ENCODE results near the gene TRAPPC6A. TPM values are rescaled to one million over a fixed set of nuclear protein-coding genes. Genes with fewer than 3 reads are reported as not detected.

The TRAPPC6A gene
- total RNA-seq, 1 donor from 2014 or later = 38.9 TPM

Other genes with a start within 250 kb of the TRAPPC6A start
- gene APOC4, start 236.0 kb downstream of the TRAPPC6A start, total RNA-seq = not detected in 2 replicates
- not detected in 2 replicates for gene APOC2, start 232.2 kb downstream of the TRAPPC6A start, total RNA-seq
- gene CLPTM1, start 222.9 kb downstream of the TRAPPC6A start, total RNA-seq = 93.8 and 98.0 TPM in 2 replicates
- 111 TPM in 2 replicates for gene RELB, start 176.8 kb downstream of the TRAPPC6A start, total RNA-seq
- gene CLASRP, start 139.2 kb downstream of the TRAPPC6A start, total RNA-seq = 84.7 and 99.9 TPM in 2 replicates
- 1.8 and 2.3 TPM in 2 replicates for gene ZNF296, start 101.8 kb downstream of the TRAPPC6A start, total RNA-seq
- 31.2 and 35.2 TPM in 2 replicates for gene GEMIN7, start 99.0 kb downstream of the TRAPPC6A start, total RNA-seq
- 19.2 and 21.5 TPM in 2 replicates for gene PPP1R37, start 85.1 kb downstream of the TRAPPC6A start, total RNA-seq
- gene NKPD1, start 17.3 kb downstream of the TRAPPC6A start, total RNA-seq = 0.07 and 0.22 TPM in 2 replicates
- 14.8 and 15.3 TPM in 2 replicates for gene BLOC1S3, start 547 bp upstream of the TRAPPC6A start, total RNA-seq
- not detected in 2 replicates for gene EXOC3L2, start 67.2 kb upstream of the TRAPPC6A start, total RNA-seq
- 25.8 and 29.4 TPM in 2 replicates for gene MARK4, start 73.0 kb upstream of the TRAPPC6A start, total RNA-seq
- gene CKM, start 144.6 kb upstream of the TRAPPC6A start, total RNA-seq = not detected in 2 replicates
- not detected in 2 replicates for gene KLC3, start 162.5 kb upstream of the TRAPPC6A start, total RNA-seq
- gene ERCC2, start 192.3 kb upstream of the TRAPPC6A start, total RNA-seq = 22.0 and 23.4 TPM in 2 replicates
- 10.6 and 11.8 TPM in 2 replicates for gene PPP1R13L, start 226.8 kb upstream of the TRAPPC6A start, total RNA-seq
- 8.2 and 9.2 TPM in 2 replicates for gene POLR1G, start 228.4 kb upstream of the TRAPPC6A start, total RNA-seq
- gene ERCC1, start 245.7 kb upstream of the TRAPPC6A start, total RNA-seq = 86.2 and 88.5 TPM in 2 replicates

All from T-helper 1 cell treated with Interleukin-12 subunit alpha and Interleukin-12 subunit beta and Interleukin-4 antibody, amounts not matched to agents 30 ng/mL and 1 ng/mL, for 36 hours (primary cell).